T-helper 2 cell (primary cell): ENCODE measurements around the gene ZNF746.
A peak's percentile ranks its signal among the peaks of the same experiment; 100 is the strongest.

Experiments
- DNase-seq, 5 experiments: peaks; one replicate each; pipeline versions ENCODE4 v3.0.0 to v3.0.0-alpha.2; 2012 to 2022

ZNF746 gene

GRCh38 chr7:149490083-149490760, 7.4 kb downstream of the ZNF746 start:
- DNase-seq: no peak

- DNase-seq: no peak
Observed at GRCh38 chr7:149489391-149490024, 8.1 kb downstream of the ZNF746 start.

- no peak for DNase-seq
Observed at GRCh38 chr7:149479568-149479967, 18.0 kb downstream of the ZNF746 start.

GRCh38 chr7:149478754-149479153, 18.9 kb downstream of the ZNF746 start:
- no peak for DNase-seq

GRCh38 chr7:149477494-149478443, 19.8 kb downstream of the ZNF746 start:
- no peak for DNase-seq

GRCh38 chr7:149476791-149477190, 20.8 kb downstream of the ZNF746 start:
- DNase-seq: no peak

GRCh38 chr7:149475121-149476045, 22.2 kb downstream of the ZNF746 start:
- no peak for DNase-seq

- no peak for DNase-seq
Observed at GRCh38 chr7:149474309-149475120, 23.1 kb downstream of the ZNF746 start.

- no peak for DNase-seq
Observed at GRCh38 chr7:149473251-149473650, 24.4 kb downstream of the ZNF746 start.

- DNase-seq: no peak
Observed at GRCh38 chr7:149471289-149471953, 26.2 kb downstream of the ZNF746 start.

GRCh38 chr7:149469806-149470205, 27.8 kb downstream of the ZNF746 start:
- no peak for DNase-seq

- no peak for DNase-seq
Observed at GRCh38 chr7:149468208-149468607, 29.4 kb downstream of the ZNF746 start.

- DNase-seq: no peak
Observed at GRCh38 chr7:149467321-149467859, 30.2 kb downstream of the ZNF746 start.

- no peak for DNase-seq
Observed at GRCh38 chr7:149466364-149466763, 31.2 kb downstream of the ZNF746 start.

- no peak for DNase-seq
Observed at GRCh38 chr7:149463500-149464161, 34.0 kb downstream of the ZNF746 start.

- no peak for DNase-seq
Observed at GRCh38 chr7:149462101-149462520, 35.5 kb downstream of the ZNF746 start.

GRCh38 chr7:149460493-149461277, 36.9 kb downstream of the ZNF746 start, which contains the start of gene ZNF777:
Gene ZNF777 (minus strand): TSS chr7:149461062. CDS start chr7:149456022, 5,040 bp downstream.
- DNase-seq: peak; percentile 55 to 92 (median 69)

GRCh38 chr7:149459540-149460452, 37.8 kb downstream of the ZNF746 start:
- peak in 1 of 5 experiments; percentile 49 for DNase-seq
